DMS114 treated with DMSO at 0.1 percent for 48 hours (cell line): ENCODE measurements around the gene POLD4.

ENCODE experiments used
- DNase-seq: peaks from one replicate; lab custom pipeline; 2025; ENCODE audit not compliant: unreplicated experiment; lab: John Stamatoyannopoulos, UW

The POLD4 gene

DNA sequence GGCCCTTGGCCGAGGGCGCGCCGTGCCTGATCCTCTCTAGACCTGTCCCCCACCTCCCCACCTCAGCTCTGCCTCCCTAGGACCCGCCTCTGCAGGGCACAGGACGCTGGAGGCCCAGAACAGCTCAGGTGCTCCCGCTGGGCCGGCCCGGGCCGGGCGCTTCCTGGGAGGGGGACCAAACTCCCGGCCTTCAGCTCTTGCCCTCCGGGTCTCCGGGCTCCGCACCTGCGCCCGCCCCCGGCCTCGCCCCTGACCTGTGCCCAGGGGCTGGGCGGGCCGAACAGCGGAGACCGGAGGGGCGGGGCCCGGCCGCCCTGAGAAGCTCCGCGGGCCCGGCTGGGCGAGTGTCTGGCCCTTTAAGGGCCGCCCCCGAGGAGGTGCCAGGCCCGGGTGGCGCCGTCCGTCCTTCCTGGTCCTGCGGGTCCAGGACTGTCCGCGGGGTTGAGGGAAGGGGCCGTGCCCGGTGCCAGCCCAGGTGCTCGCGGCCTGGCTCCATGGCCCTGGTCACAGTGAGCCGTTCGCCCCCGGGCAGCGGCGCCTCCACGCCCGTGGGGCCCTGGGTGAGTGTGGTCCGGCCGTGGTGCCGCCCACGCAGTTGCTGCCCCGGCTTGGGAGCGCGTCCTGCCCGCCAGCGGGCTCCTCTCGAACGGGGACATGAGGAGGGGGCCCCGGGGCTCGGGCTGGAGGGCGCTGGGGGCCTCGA lies 50.1 kb downstream of the POLD4 start, which contains the start of gene SSH3:
Gene SSH3, plus strand, starts transcription at position 399 of the 703 bp plus-strand sequence. Its CDS starts 96 bp downstream, at position 495.
- no peak for DNase-seq

DNA sequence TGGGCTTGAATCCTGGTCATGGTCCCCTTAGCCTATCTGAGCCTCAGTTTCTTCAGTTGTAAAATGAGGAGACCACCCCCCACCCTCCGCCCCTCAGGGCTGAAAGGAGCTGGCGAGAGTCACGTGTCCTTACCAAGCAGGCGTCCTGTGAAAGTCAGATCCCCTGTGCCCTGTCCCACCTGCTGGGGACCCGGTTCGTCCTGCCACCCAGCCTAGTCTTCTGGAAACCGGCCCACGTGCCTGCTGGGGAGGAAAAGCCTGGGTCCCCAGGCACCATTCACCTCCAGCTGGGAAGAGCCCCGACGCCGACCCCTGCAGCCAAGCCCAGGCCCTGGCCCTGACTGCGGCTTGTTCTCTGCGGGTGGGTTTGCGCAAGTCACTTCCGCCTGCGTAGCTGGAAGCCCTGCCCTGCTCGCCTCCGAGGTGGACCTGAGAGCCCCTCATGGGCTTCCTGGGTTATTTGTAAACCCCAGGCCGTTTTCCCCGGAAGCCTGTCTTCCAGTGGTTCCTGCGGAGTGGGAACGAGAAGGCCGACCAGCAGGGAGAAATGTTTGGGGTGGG lies 50.7 kb downstream of the POLD4 start:
- DNase-seq, result no peak

DNA sequence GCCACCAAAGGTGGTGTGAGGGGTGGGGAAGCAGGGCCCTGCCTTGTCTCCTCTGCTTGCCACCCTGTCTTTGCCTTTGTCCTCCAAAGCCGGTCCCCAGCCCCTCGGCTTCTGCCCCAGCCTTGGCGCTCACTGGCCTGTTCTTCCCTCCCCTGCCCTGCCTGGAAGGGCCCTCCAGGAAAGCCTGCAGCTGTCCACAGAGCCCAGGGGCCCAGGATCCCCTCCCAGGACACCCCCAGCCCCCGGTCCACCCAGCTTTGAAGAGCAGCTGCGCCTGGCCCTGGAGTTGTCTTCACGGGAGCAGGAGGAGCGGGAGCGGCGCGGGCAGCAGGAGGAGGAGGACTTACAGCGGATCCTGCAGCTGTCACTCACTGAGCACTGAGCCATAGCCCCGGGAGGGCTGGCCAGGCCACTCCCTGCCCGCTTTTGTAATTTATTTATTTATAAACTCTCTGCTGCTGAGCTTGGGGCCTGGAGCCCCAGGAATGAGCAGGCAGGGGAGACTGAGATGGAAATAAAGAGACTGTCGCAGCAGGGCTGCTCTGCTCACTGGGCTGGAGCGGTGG lies 51.3 kb downstream of the POLD4 start:
- no peak for DNase-seq

DNA sequence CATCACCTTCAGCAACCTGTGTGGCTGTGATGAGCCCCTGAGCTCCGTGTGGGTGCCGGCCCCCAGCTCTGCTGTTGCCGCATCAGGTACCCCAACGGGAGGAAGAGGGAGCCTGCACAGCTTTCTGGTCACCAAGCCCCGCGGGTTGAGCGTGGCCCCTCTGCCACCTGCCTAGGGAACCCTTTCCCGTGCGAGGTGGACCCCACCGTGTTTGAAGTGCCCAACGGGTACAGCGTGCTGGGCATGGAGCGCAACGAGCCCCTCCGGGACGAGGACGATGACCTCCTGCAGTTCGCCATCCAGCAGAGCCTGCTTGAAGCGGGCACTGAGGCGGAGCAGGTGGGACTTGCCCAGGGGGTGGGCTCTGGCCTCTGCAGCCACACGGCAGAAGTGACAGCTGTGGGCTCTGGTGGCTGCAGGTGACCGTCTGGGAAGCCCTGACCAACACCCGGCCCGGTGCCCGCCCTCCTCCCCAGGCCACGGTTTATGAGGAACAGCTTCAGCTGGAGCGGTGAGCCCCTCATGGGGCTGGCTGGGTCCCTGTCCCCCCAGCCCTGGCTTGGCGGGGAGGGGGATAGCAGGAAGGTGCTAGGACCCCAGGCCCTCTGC lies 51.9 kb downstream of the POLD4 start:
- DNase-seq, result no peak
